GM19397 (cell line): ENCODE measurements around the gene SYNM.

Source experiments
- ATAC-seq: cut with Tn5 transposase; IDR thresholded peaks from one replicate; pipeline ENCODE4 v1.9.1; 2021; ENCODE audit warnings: mild to moderate bottlenecking, moderate library complexity; ENCODE audit not compliant: unreplicated experiment

Gene SYNM

DNA sequence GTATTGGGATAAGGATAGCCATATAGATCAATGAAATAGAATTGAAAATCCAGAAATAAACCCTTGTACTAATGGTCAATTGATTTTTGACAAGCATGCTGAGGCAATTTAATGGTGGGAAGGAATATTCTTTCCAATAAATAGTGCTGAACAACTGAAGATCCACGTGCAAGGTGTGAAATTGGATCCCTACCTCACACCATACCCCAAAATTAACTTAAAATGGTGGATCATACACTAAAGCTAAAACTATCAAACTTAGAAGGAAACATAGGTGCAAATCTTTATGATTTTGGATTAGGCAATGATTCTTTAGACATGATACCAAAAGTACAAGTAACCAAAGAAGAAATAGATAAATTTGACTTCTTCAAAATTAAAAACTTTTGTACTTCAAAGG is 22.1 kb upstream of the SYNM start:
- no peak for ATAC-seq

DNA sequence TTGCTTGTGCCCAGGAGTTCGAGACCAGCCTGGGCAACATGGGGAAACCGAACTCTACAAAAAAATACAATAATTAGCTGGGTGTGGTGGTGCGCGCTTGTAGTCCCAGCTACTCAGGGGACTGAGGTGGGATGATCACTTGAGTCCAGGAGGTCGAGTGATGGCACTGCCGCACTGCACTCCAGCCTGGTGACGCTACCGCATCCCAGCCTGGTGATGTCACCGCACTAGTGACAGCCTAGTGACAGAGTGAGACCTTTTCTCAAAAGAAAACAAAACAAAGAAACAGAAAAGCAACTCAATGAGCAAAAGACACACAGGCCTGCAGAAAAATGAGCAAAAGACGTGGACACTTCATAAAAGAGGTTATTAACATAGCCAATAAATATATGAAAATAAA is 19.9 kb upstream of the SYNM start:
- ATAC-seq: no peak

DNA sequence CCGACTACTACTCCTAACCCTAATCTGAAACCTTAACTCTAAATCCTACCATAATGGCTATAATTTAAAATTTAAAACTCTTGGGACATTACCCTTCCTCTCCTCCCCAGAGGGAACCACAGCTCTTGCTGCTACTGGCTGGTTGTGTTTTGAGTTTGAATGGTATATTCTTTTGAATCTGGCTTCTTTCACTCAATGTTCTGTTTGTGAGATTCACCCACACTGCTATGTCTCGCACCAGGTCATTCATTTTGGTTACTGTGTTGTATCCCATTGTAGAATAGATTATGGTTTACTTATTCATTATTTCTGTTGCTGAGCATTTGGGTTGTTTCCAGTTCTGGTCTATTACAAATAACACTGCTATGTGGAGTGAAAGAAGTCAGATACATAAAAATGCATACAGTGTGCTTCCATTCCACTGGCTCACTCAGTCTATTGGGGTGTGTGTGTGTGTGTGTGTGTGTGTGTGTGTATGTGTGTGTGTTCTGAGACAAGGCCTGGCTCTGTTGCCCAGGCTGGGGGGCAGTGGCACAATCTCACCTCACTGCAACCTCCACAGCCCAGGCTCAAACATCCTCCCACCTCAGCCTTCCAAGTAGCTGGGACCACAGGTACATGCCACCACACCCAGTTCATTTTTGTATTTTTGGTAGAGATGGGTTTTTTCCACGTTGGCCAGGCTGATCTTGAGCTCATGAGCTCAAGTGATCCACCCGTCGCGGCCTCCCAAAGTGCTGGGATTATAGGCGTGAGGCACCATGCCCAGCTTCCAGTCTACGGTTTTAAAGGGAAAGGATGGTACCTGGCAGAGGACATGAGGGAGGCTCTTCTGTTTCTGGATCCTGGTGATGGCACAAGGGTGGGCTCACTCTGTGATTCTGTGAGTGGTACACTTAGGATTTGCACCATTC is 19.2 kb upstream of the SYNM start:
- ATAC-seq: no peak

DNA sequence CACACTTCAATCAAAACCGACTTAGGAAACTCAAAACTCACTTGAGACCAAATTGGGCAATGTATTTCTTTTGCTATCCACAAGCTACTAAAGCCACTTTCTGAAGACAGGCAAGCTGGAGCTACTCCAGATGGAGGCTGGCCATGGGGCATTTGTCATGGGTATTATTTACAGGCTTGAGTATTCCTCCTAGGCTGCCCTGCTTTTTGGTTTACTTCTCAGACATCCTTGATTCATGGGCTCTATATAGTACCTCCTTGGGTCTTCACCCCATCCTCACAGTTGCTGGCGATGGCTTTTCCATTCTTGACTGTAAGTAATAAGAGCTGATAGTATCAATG is 18.6 kb upstream of the SYNM start:
- no peak for ATAC-seq

DNA sequence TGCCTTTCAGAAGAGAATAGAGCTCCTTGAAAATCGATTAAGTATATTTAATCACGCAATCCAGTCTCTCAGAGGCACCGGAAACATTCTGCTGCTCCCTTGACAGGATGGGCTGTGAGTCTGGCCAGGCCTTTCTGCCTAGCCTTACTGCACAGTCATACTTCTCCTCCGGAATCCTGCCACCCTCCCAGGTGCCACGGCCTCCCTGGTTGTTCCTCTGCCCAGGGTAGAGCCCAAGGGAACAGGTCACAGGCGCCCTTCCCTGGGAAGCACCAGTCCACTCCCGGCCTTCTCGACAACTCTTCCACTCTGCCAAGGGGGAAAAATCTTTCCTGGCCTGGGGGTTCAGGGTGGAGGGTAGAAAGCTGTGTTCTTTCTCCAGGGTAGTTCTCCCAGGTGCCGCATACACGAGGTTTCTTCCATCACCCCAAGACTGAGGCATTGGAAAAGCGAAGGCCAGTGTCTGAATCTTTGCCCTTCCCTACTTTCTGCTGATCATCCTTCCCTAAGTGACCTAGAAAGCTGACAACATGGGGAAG is 17.4 kb upstream of the SYNM start:
- no peak for ATAC-seq

DNA sequence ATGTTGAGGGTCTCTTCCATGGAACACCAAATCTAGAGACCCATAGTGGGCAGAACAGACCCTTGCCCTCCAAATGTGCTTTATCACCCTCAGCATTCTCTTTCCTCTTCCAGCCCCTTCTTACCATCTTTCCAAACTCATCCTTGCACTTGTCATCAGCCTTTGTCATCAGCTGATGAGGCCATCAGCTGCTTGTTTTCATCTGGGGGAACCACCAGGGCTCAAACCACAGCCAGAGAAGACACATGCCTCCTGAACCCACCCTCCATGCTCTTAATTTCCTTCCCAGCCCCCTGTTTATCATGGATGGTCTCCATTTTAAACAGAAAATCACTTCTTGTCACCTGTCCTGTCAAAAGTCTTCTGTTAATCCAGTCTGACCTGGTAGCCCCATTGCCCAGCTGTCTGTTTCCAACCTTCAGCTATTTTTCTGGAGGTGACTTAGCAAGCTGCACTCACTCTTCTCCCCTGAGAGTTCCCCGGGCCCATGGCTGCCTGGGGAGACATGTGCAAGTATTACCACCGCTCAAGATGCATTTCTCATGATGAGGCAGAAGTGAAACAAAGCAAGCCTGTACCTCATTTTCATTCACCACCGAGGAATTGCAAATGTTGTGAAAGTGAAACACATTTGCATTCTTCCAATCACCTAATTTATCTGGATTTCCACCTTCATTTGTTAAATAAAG is 14.7 kb upstream of the SYNM start:
- ATAC-seq: peak; percentile 99

DNA sequence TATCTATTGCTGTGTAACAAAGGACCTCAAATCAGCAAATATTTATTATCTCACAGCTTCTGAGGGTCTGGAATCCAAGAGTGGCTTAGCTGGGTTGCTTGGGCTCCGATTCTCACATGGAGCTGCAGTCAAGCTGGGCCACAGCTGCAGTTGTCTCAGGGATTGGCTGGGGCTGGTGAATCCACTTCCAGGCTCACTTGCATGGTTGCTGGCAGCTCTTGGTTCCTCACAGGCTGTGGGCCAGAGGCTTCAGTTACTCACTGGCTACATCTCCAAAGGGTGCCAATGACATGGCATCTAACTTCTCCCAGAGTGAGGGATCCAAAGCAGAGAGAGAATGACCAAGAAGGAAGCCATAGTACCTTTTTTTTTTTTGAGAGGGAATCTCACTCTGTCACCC is 13.9 kb upstream of the SYNM start:
- ATAC-seq: no peak

DNA sequence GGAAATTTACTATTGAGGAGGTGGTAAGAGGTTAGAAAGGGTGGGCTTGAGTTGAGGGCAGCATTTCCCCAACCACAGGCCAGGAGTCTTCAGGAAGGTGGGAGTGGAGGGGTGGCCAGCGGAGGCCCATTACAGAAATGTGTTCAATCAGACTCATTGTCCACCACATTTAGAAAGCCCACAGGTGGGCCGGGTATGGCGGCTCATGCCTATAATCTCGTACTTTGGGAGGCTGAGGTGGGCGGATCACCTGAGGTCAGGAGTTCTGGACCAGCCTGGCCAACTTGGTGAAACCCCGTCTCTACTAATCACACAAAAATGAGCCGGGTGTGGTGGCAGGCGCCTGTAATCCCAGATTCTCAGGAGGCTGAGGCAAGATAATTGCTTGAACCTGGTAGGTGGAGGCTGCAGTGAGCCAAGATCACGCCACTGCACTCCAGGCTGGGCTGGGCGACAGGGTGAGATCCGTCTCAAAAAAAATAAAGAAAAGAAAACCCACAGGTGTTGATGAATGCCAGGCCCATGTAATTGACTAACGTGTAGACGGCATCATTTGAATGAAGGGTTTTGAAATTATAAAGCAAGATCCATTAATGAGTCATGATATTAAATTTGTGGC is 12.2 kb upstream of the SYNM start:
- no peak for ATAC-seq

DNA sequence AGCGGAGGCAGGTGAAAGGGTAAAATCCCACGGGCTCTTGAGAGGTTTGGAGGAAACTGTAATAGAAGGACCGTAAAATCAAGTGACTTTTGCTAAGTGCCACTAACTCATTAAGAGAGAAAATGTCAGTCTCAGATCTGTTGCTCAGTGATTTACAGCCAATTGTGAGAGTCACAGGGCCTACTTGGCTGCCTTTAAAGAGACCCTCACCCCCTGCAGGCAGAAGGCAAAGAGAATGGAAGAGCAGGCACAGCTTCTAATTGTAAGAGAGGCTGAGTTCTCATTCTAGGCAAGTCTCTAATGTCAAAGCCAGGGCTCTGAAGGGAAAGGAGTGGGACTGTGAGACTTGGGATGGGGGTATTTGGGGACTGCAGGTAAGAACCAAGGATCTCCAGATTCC is 9.3 kb upstream of the SYNM start:
- ATAC-seq: no peak

DNA sequence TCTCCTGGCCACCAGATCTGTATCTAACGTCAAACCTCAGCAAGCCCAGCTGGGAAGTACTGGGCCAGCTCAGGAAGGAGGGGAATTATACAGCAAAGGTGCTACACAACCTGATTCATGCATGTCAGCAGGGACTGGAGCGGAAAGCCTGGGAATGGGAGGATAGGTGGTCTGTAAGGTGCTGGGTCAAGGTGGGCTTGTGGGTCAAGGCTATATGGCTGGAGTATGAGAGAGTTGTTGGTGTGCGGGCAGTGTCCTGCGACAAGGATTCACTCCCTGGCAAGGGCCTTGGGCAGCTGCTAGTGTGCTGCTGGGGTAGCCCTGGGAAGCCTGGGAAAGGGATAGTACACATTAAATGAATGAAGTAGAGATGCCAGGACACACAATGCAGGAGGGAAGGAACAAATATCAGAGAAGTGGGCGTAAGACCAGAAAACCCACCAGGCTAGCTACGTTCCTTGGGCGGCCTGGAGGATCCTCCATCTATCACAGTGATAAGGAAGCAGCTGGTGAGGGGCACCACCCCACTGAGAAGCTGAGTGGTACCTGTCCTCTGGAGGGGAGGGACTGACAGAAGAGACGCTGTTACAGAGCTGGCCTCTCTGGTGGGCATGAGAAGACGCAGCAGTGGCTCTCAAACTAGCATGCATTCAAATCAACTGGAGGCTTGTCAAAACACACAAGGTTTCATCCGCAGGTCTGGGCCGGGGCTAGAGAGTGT is 8.5 kb upstream of the SYNM start:
- no peak for ATAC-seq

DNA sequence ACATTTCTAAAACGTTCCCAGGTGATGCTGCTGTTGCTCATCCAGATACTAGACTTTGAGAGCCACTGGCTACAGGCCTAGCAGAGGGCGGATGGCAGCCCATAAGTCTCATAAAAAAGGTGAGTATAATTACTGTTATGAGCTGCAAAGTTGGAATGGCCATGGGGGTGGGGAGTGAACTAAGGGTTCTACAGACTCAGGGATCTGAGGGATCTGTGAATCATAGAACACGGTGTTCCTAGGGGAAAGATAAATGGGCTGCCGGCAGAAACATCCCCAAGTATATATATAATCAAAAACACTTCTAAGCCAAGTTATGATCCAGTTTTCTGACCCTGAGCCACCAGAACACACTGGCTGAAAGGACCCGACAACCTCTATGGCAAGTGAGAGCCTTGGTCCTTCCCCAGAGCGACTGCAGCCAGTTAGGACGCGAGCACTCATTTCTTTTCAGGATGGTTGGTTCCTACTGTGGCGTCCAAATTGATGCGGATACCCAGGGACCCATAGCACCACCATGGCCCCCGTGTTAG is 7.9 kb upstream of the SYNM start:
- ATAC-seq: no peak

DNA sequence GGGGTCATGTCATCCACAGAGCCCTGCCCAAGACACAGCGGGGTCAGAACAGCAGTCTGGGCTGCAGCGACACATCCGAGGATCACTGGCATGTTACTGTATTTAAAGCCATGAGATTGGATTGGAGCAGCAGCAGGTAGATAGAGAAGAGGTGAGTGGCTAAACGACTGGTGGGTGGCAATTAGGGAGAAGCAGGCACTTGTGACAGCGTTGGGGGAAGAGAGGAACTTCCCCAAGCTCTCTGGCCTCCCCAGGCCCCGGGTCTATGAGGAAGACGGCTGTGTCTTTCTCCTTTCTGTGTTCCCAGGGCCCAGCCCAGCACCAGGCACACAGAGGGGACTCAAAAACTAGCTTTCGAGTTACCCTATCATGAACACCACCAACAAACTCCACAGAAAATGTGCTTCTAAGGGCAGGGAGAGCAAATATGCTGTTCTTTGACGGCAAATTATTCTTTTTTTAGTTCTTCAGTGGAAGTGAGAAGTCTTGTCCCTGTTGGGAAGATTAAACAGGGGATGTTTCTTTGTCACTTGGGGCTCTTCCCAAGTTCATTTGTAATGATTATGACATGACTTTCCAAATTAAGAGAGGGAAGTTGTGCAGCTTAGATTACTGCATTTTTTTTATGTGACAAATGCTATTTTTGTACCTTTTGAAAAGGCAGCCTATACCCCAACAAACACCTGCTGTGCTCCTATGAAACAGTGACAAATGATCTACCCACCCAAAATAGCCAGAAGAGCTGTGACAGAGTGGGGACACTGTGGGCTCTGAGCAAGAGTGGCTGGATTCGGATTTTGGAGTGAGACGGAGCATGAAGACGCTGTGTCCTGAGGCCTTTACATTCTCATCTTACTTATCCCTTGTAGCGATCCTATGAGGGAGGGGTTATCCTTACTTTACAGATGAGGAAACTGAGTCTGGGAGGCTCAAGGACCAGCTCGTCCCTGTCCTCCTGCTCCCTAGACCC is 7.2 kb upstream of the SYNM start:
- ATAC-seq: no peak

DNA sequence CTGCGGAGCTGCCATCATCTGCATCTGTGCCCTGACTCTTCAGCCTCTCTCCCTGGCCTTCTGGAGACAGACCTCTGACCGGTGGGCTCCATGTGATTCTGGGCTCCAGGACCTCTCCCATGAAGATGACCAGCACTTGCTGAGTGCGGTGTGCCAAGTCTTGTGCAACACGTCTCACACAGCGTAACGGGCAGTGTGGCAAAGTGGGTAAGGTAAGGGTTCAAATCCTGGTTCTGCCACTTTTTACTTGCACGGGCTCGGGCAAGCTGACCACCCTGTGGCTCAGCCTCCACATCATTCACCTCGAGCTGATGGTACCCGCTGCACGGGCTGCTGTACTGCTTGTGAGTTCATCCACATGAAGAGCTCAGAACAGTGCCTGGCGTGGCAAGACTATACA is 6.5 kb upstream of the SYNM start:
- no peak for ATAC-seq

DNA sequence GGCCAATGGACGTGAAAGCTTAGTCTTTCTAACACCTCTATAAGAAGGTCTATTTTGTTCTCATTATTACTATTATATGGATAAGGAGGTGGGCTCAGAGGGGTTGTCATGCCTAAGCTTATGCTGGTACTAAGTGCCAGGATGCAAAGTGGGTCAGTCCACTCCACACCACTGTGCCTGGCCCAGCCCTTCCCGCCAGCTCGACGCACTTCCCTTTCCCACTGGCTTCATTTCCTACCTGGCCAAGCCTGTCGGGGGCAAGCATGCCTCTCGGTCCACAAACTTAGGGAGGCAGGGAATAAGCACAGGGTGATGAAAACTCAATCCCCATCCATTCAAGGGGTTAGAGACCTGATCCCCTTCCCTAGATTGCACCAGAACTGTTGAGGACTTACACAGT is 5.9 kb upstream of the SYNM start:
- ATAC-seq: no peak

DNA sequence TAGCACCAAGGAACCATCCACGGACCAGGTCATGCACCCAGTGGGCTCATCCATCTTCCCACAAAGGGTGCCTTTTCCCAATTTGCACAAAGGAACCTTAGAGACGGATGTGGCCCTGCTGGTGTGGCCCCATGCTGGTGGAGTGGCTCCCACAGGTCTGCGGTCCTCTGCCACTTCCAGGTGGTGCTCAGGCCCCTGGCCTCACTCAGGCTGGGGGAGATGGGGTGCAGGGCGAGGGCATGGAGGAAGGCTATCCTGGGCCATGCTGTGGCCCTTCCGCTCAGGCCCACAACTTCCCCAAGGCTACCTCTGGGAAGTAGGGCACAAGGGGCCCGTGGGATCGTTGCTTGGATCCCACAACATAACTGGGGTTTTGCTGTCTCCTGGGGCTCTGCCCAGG is 5.2 kb upstream of the SYNM start:
- ATAC-seq: no peak

DNA sequence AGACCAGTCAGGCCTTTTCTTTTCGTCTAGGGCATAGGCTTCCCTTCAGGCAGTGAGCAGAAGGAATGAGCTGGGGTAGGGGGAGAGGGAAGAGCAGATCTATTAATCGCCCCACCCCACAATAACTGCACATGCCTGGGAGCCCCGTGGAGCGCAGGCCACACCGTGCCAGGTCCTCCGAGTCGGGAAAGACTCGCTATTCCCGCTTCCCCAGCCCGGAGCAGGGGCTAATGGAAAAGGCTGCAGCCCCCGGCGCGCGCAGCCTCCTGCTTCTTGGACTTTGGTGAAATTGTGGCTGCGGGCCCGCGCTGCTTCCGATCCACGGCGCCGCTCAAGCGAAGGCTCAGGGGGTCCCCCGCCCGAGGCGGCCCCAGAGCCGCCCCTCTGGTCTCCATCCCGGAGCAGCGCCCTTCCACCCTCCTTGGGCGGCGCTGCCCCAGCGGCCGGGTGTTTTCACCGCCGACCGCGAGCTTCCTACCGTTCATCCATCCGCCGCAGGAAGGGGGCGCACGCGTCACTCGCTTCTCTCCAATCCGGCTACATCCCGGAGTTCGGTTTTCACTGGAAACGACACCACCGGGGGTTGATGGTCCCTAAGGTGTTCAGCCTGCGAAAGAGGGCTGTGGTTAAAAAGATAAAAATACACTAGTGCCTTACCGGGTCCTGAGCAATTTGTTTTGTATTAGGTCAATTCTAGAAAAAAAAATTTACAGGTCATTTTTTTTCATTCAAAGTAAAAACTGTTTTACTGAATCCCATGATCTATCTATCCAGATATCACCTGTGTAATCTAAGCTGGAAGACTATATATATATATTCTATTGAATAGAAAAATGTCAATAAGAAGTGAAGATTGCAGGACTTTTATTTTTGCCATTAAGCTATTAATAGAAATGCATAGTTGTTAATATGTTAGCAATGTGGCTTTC is 4.4 kb upstream of the SYNM start:
- ATAC-seq: no peak

DNA sequence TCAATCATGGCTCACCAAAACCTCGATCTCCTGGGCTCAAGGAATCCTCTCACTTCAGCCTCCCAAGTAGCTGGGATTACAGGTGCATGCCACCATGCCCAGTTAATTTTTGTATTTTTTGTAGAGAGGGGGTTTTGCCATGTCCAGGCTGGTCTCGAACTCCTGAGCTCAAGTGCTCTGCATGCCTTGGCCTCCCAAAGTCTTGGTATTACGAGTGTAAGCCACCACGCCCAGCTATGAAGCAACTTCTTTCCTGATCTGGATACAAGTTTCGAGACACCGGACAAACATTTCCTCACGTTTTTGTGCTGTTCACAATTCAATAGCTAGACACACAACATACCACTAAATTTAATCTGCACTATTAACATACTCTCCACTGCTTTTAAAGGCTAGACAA is 3.4 kb upstream of the SYNM start:
- ATAC-seq: no peak

DNA sequence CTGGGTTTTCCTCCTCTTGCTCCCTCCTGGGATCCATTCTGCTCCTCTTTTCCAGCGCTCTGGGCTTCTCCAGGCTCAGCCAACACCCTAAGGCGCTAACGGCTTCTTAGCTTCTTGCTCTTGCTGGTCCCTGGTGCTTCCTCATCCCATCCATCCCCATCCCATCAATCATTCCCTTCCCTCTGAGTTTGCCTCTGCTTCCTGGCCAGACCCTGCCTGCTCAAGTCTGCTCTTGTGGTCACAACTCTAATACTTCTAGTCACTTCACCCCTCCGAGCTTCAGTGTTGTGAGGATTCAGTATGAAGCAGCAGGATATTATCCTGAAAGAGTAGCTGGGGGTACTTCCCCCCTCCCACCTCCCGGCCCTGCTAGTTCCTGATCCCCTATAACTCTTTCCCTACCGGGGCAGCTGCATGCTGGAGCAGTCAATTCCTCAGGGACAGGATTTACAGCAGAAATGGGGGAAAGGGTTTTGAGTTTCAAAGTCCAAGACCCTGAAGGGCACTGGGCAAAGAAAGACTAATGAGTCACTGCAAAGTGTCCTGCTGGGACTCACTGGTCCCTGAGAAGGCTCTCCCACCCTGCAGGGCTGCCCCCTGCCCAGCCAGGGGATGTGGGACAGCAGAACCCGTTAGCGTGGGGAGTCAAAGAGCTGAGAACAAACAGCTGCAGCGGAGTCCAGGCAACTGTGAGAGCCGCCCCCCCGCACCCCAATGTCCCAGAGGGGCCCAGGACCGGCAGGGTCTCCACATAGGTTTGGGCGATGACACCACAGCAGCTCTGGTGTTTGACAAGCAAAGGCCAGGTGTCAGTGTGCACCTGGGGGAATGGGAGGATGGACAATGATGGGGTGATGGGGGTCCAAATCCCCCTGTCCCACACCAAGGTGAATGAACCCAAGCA is 2.3 kb upstream of the SYNM start:
- no peak for ATAC-seq
